Fibroblast of skin of scalp (primary cell): ENCODE data around the gene SSU72.

Source experiments
- DNase-seq: peaks from one replicate; pipeline ENCODE4 v3.0.0-alpha.2; 2013

The SSU72 gene

GRCh38 chr1:1610796-1611195 lies 36.1 kb upstream of the SSU72 start:
- DNase-seq, result no peak

DNA sequence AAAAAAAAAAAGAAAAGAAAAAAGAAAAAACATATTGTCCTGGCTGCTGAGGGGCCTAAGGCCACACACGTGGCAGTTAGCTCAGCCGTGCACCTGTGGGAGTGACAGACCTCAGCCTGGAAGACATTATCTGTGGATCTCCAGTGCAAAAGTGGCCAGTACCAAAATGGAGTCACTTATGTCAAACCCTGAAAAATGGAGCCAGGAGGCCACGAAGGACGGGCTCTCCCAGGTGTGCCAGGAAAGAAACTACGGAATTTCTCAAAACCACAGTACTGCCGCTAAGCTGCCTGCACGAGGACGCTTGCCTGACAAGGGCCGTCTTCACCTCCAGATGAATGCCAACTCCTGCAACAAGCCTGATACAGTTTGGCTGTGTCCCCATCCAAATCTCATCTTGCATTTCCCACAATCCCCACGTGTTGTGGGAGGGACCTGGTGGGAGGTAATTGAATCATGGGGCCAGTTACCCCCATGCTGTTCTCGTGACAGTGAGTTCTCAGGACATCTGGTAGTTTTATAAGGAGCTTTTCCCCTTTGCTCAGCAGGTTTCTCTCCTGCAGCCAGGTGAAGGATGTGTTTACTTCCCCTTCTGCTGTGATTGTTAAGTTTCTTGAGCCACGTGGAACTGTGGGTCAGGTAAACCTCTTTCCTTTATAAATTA lies 35.3 kb upstream of the SSU72 start:
- DNase-seq, result no peak

GRCh38 chr1:1606232-1606631 lies 31.6 kb upstream of the SSU72 start:
- no peak for DNase-seq

GRCh38 chr1:1605724-1606123 lies 31.1 kb upstream of the SSU72 start:
- DNase-seq, result no peak

GRCh38 chr1:1605034-1605591 lies 30.4 kb upstream of the SSU72 start:
- no peak for DNase-seq

GRCh38 chr1:1604374-1605033 lies 29.8 kb upstream of the SSU72 start:
- DNase-seq, result no peak

DNA sequence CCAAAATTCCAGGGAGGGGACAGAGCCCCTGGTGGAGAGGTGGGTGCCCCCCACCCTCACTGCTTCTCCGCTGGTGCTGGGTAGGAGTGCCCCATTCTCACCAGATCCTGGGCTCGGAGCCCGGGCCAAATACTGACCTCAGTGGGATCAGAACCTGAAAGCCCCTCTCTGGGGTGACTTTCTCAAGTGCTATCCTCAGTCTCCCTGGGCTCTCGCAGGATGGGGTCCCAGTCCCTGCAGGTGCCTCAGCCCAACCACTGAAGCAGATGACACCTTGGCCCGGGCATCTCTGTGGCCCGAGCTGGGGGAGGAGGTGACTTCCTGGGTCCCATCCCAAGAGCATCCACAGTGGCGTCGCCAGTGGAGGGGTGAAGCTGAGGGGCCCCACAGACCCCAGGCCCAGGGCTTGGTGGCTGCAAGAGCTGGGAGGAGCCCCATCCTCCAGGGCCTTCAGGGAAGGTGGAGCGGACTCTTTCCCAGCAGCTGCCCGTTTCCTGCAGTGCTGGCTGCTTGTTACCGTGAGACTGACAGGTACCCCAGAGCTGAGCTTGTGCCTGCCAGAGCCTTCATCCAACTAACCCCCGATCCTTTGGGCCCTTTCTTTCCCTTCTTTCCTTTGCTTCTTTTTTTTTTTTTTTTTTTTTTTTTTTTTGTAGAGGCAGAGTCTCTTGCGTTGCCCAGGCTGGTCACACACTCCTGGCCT lies 29.2 kb upstream of the SSU72 start:
- DNase-seq, result no peak

DNA sequence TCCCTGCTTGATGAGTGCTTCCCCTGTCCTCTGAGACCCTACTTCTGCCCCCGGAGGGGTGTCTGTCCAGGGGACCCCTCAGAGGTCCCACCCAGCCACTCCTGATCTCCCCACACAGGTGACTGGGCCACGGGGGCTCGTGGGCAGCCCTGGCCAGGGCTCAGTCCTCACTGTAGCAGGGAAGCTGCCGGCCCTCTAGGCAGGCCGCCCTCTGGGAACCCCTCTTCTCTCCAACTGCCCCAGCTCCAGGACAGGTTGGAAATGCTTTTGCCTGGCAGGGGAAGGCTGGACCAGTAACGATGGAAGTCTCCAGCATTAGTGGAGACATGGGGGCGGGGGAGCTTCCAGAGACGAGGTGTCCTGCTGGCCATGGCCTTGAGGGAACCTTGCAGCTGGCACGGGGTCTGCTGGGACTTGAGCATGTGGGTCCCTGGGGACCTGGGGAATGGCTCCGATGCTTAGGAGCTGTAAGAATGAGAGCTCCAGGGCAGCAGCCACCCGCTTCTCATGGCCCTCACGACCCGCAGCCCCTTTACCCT lies 28.4 kb upstream of the SSU72 start:
- no peak for DNase-seq

DNA sequence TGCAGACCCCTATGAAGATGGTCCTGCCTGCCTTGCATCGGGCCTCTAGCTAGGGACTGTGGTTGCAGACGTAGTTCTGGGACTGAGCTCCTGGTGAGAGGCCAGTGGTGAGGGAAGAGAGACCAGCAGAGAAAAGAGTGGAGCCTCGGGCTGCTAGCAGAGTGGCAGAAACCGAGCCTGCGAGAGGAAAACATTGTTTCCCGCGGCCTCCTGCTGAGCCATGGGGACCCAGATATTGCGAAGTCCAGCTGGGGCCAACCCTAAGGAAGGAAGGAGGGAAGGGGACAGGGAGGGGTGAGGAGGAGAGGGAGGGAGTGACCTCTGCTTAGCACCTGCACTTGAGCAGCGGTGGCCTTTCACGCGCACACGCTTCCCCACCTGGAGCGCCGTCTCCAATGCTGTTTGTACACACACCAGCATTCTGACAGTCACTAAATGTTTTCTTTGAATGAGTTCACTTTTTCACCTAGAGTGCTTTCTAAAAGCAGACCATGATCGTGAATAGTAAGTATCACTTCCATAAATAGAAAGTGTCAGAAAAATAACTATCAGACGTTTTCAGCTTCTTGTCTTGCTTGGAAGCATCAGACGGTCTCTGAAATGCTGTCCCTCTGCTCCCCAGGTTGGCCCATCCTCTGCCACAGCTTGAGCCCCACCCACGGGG lies 27.8 kb upstream of the SSU72 start:
- no peak for DNase-seq

DNA sequence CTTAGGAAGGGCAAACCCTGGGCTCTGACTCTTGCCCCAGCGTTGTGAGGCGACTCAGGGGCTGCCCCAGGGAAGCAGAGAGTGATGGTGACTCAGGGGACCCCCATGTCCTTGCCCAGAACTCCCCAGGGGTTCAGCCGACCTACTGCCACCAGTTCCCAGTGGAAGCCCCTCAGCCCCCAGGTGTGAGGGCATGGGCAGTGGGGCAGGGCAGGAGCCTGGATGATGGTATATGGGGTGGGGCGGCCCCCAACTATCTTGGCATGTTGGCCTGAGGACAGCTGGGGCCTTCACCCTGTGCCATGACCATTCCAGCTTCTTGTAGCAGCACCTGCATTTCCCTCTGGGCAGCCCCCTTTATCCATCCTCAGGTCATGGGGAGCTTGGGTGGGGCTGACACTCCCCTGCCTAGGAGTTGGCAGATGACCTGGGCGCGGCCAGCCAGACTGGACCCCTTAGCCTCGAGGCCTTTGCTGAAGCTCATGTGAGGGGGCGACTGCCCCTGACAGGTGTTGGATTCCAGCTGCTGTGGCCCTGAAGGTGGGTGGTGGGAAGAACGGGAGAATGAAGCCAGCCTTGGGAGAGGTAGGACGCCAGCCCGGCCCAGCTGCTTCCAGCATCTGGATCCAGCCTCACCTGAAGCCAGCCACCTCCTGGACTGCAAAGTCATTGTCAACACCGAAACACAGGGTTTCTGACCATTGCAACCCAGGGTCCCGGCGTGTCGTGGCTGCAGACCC lies 27.1 kb upstream of the SSU72 start:
- DNase-seq, result no peak

DNA sequence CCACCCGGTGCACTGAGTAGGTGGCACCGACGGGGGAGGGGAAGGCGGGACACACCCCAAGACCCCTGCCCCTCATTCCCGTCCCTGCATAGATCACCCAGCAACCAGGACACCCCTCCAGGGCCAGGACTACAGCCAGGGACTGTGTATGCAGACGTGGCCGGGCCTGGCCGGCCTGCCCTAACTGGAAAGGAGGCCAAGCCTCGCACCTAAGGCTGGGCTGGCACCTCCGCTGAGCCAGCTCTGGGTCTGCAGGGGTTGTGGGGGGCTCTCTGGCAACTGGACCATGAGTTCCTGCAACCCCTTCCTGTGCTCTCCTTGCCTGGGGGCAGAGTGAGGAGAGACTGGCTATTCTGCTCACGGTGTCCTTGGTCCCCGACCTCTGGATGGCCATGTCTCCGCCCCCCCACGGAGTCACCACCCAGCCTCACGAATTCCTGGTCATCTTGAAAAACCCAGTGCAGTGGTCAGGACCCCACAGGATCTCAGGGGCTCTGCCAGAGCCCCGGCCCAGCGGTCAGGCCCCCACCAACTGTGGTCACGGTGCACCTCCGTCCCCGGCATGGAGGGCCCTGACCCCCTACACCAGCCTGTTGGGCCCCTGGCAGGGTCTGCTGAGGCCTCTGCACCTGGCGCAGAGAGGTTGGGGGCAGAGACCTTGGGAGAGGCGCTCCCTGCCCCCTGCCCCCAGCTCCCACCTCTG lies 26.3 kb upstream of the SSU72 start:
- DNase-seq, result no peak

DNA sequence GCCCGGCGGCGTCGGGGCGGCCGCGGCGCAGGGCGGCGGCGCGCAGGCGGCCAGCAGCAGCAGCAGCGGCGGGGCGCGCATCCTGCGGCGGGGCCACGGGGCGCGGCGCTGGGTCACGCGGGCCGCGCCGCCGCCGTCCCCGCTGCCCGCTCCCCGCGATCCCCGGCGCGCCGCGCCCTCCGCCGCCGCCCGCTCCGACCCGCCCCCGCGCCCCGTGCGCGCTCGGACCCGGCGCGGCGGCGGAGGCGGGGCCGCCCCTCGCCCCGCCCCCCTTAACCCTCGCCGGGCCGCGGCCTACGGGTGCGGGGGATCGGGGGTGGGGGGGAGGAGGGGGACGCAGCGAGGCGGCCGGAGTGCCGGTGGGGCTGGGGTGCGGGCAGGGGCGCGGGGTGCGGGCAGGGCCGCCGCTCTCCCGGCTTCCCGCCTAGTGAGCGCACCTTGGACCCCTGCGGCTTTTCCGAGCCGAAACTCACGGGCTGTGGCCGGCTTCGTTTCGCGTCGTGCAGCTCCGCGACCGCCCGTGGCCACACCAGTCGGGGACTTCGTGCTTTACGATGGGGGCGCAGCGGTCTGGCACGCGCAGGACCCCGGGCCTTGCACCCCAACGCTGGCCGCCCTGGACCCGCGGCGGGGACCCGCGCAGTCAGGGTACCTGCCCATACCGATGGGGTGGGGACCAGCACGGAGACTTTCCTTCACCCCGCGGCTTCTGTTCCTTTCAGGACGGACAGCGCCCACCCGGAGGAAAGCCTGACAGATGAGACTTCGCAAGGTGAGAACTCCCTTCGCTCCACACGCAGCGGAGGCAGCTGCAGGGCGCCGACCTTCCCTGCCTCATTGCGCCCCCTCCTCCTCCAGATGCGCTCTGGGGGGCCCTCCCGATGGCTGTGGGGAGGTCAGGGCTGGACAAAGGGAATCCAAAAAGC lies 25.5 kb upstream of the SSU72 start, which contains the start of gene FNDC10:
FNDC10 (minus strand) TSS at position 201 of the 926 bp plus-strand sequence; CDS start at position 81, 120 bp downstream.
- DNase-seq, result no peak

GRCh38 chr1:1599030-1599934 lies 24.6 kb upstream of the SSU72 start:
- no peak for DNase-seq

DNA sequence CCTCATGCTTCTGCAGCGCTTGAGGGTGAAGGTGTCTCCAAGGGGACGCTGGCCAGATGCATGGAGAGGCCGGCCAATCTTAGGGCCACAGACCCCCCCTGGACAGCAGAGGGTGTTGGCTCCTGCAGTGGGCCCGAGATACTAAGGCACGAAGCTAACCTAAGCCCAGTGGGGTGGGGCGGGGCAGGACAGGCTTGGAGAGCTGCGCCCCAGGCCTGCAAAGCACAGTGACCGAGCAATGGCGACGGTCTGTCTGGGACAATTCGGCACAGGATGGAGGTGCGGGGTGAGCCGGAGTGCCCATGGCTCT lies 24.0 kb upstream of the SSU72 start:
- DNase-seq, result no peak

GRCh38 chr1:1598051-1598719 lies 23.5 kb upstream of the SSU72 start:
- DNase-seq, result no peak

DNA sequence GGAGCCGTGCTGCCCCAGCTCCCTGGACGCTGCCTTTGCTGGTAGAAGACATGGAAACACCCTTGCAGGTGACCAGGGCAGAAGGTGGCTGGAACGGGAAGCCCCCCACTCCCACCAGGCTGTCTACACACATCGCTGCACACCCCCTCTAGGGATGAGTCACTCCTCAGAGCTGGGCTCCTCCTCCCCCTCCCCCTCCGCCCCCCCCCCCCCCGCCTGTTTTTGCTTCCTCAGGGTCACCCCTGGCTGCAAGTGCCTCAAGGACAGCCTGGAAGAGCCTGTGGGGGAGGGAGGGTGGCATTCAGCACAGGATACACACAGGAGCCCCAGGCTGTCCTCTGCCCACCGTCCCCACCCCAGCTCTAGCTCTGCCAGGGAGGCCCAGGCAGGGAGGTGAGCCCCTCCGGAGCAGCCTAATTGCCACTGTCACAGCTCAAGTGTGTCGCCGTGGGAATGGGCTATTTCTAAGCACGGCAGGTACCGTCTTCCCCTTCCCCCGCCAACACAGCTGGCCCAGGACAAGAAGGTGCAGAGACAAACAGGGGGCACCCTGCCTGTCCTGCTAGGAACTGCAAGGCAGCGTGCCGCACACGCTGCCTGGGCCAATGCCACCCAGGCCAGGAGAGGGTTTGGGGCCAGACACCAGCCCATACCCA lies 22.7 kb upstream of the SSU72 start:
- no peak for DNase-seq

- no peak for DNase-seq
Measured at GRCh38 chr1:1596493-1597274, 22.0 kb upstream of the SSU72 start.
